Neural cell (in vitro differentiated cells): ENCODE data around the gene ERC2.

ENCODE experiments used
- EZH2 ChIP-seq: fragments of 200-600, 300-800 bp; shearing (Covaris generic), sonication (generic); IDR thresholded peaks from 2 replicates; pipeline ENCODE4 v1.6.1; 2014; ENCODE audit warnings: antibody characterized with exemption, low read length, borderline replicate concordance, mild to moderate bottlenecking; ENCODE audit not compliant: insufficient read depth, poor library complexity, severe bottlenecking
- MXI1 ChIP-seq: fragments of 450-650 bp; conservative IDR thresholded peaks from 2 replicates; pipeline ENCODE4 v1.6.1; 2014; ENCODE audit warnings: antibody characterized with exemption, mild to moderate bottlenecking; ENCODE audit not compliant: poor library complexity, severe bottlenecking
- POLR2AphosphoS5 ChIP-seq: IDR thresholded peaks from 2 replicates; pipeline ENCODE4 v1.6.1; 2012

GRCh38 chr3:55639143-55639542 is 829.1 kb downstream of the ERC2 start:
- TF ChIP-seq POLR2AphosphoS5 (no peak), MXI1 (no peak), EZH2 (no peak)
